Right lobe of liver (tissue), 4 donors: ENCODE measurements around the gene SLC6A9.

Experiments
- POLR2A ChIP-seq: fragments of 450-650 bp; IDR thresholded peaks from one replicate; pipeline ENCODE4 v1.6.1; 2017; ENCODE audit warnings: antibody characterized with exemption, mild to moderate bottlenecking
- TF ChIP-seq, protein P1 (sequence below), 4 donors: fragments of 200-600 bp in 3 of 4; fragments of 450-650 bp in 1 of 4; IDR thresholded peaks; one replicate each; pipeline versions ENCODE4 v1.5.1 to v1.8.0; 2016 to 2022; ENCODE audit warnings: antibody characterized with exemption in 4 of 4, mild to moderate bottlenecking in 2 of 4
- donor health status: DM: no; HTN: no; CAD: no.
- donor health status: DM: no; HTN: no; CAD: no.
- donor health status: DM: no; HTN: yes; CAD: no.

DNA sequence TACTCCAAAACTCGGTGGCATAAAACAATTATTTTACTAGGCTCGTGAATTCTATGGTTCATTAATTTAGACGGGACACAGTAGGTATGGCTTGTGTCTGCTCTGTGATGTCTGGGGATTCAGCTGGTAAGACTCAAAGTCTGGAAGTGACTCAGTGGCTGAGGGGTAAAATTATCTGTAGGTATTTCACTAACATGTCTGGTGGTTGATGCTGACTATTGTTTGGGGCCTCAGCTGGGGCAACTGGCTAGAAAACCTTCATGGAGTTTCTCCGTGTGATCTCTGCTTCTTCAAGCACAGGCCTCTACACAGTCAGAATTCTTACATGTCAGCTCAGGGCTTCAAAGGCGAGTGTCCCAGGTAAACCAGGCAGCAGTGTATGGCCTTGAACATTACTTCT is 46.2 kb upstream of the SLC6A9 start:
- TF ChIP-seq, protein P1, sequence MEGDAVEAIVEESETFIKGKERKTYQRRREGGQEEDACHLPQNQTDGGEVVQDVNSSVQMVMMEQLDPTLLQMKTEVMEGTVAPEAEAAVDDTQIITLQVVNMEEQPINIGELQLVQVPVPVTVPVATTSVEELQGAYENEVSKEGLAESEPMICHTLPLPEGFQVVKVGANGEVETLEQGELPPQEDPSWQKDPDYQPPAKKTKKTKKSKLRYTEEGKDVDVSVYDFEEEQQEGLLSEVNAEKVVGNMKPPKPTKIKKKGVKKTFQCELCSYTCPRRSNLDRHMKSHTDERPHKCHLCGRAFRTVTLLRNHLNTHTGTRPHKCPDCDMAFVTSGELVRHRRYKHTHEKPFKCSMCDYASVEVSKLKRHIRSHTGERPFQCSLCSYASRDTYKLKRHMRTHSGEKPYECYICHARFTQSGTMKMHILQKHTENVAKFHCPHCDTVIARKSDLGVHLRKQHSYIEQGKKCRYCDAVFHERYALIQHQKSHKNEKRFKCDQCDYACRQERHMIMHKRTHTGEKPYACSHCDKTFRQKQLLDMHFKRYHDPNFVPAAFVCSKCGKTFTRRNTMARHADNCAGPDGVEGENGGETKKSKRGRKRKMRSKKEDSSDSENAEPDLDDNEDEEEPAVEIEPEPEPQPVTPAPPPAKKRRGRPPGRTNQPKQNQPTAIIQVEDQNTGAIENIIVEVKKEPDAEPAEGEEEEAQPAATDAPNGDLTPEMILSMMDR (IDR thresholded peaks at IDR 0.05), result no peak
- no peak for TF ChIP-seq POLR2A
